Glomerular endothelial cell (primary cell): ENCODE measurements around the gene ZNF679. TPM values are rescaled to one million over a fixed set of nuclear protein-coding genes. Genes with fewer than 3 reads are reported as not detected.
A peak's percentile ranks its signal among the peaks of the same experiment; 100 is the strongest.
"Not testable (repeated sequence)": the region's sequence is repeated elsewhere in the genome, so short reads cannot be mapped to it uniquely, and the experiment has no call there.

Experiments
- DNase-seq: peaks from one replicate; pipeline ENCODE4 v3.0.0-alpha.2; 2011; ENCODE audit warnings: low read depth, low spot score; ENCODE audit errors: extremely low read depth
- total RNA-seq: library from RNA; depleted of rRNA; stranded (reverse); fragments of >200 nt; gene quantifications from 2 replicates; pipeline ENCODE4 v1.2.3, GENCODE V29; 2015

ZNF679 gene
- total RNA-seq, 1 donor from 2014 or later, result not detected

DNA sequence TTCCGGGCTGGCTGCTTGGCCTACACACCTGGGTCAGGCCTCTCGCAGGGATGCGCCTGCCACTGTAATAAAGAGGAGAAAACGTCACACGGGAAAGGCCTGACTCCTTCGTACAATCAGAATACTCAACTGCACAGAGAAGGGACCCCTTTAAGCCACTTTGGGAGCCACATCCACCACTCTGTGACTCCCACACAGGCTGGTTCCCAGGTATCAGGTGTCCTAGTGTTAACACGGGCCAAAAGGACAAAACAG lies 79.7 kb downstream of the ZNF679 start:
- DNase-seq, result no peak

DNA sequence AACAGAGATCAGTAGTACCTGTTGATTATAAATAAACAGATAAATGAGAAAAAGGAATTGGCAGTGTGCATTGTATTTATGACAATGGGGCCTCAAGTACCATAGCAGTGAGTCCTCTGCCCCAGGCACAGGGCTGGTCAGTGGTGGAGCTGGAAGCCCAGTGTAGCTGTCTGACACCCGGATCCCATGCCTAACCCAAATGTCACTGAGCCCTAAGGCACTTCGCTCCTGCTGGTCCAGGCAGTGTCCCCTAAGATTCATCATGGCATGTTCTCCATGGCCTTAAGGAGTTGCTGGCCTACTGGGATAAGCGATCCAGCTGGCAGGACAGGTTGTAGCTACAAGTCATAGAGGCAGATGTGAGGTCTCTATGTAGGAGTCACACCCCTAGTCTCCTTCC lies 82.2 kb downstream of the ZNF679 start:
- no peak for DNase-seq

DNA sequence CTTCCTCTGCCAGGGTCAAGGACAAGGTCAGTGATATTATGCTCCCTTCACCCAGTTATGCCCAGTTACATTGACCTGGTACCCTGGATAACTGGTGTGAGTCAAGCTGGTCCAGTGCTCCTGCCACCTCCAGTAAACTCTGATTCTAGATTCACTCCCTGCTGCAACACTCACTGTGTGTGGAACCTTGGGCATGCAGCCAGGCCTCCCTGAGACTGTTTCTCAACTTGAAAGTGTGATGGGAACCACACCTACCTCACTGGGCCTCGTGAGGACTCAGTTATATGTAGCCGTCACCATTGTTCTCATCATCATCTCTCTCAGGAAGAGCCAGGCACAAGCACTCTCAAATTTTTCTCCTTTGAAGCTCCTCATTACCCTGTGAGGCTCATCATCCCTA lies 84.6 kb downstream of the ZNF679 start:
- DNase-seq, result no peak

DNA sequence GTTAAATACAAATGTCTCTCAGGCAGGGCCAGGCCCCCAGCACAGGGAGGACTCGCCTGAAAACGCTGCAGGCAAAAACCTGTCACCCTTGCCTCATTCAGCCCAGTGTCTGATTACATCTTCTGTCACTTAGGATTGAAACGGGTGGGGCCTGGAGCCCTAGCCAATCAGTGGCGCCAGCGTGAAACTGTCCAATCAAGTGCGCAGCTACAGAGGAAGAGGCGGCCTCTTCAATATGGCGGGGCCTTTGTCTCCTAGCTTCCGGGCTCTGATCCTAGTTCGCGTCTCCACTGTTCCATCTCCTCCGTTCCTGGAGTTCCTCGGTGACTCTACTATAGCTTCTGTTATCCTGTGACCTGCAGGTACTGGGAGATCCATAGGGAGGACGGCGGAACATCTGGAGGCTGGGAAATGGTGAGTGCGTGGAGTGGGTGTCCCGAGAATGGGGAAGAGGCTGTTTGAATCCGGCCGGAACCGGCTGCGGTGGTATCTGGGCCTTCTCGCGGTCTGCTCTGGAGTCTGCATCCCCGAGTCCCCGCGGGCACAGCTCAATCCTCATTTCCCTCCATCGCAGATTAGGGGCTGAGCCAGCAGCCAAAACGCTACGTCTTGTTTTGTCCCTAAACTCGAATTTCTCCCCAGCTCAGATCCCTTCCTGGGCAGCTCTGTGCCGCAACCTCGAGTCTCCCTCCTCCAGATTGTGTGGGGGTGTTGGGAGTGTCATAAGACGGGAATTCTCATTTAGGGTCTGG lies 85.6 kb downstream of the ZNF679 start, which contains the start of gene ZNF736:
Gene ZNF736, plus strand, starts transcription at position 222 of the 752 bp plus-strand sequence. Its CDS starts 190 bp downstream, at position 412.
- DNase-seq, result peak; percentile 66

DNA sequence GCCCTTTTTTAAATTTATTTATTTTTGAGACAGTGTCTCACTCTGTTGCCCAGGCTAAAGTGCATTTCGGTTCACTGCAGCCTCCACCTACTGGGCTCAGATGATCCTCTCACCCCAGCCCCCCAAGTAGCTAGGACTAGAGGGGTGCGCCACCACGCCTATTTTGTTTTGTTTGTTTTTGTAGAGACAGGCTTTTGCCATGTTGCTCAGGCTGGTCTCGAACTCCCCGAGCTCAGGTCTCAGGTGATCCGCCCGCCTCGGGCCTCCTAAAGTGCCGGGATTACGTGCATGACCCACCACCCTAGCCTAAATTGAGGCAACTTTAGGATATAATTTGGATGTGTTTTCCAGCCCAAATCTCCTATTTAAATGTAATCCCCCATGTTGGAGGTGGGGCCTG lies 86.3 kb downstream of the ZNF679 start:
- DNase-seq, result no peak

DNA sequence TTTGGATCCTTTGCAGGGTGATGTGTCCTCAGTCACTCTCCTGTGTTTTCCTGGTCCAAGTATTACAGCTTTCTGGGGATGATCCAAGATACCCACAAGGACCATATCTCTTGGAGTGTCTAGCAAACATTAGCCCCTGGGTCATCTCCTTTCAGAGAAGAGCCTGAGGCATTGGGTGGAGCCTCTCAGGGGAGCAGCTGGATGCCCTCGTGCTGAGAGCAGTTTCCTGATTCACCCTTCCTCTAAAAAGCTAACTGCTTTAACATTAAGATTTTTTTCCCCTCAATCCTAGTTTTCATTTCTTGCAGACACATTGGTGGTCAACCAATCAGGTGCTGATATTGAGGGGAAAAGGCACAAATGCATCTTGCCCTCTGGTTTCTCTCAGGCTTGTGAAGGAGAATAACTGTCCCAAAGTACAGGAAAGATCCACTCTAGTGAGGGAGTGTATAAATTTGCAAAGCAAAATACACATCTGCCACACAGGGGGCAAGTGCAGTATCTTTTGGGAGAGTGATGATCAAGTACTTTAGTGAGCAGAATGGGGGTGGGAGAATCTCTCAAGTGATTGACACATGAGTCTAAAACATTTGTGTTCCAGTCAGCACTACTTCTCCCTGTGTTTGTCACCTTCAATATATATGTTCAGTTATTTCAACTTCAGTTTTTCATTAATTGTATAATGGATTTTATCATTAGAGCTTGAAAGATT lies 87.9 kb downstream of the ZNF679 start:
- not testable (repeated sequence) for DNase-seq

Other genes with a start within 250 kb of the ZNF679 start
- not detected in 2 replicates for gene ZNF722, start 229.6 kb upstream of the ZNF679 start, total RNA-seq
- gene ZNF727, start 183.0 kb upstream of the ZNF679 start, total RNA-seq, result not detected in 2 replicates
- gene ZNF735, start 21.3 kb upstream of the ZNF679 start, total RNA-seq, result not detected in 2 replicates
- 4.5 and 6.9 TPM in 2 replicates for gene ZNF736, start 85.5 kb downstream of the ZNF679 start, total RNA-seq